Thyroid gland (tissue), 4 donors: ENCODE measurements around the gene GPC5. TPM values are rescaled to one million over a fixed set of nuclear protein-coding genes. Genes with fewer than 3 reads are reported as not detected.

Source experiments
- DNase-seq, 2 donors: peaks; one replicate each; pipeline ENCODE4 v3.0.0-alpha.2; 2019
- H3K27ac ChIP-seq, 3 donors: fragments of 200-600 bp; sonication (generic); 1 replicate in 2 of 3; 2 replicates in 1 of 3; pipeline ENCODE4 v1.5.1; 2016 to 2019; ENCODE audit warnings: mild to moderate bottlenecking in 1 of 3, moderate library complexity in 1 of 3
- H3K27me3 ChIP-seq: fragments of 200-600 bp; sonication (generic); one replicate; pipeline ENCODE4 v1.5.1; 2019
- H3K36me3 ChIP-seq, 2 donors: fragments of 200-600 bp; sonication (generic); one replicate each; pipeline ENCODE4 v1.5.1; 2016 to 2019
- H3K4me1 ChIP-seq, 2 donors: fragments of 200-600 bp; sonication (generic); one replicate each; pipeline ENCODE4 v1.5.1; 2017 to 2019
- H3K4me3 ChIP-seq, 3 donors: fragments of 200-600 bp; sonication (generic); replicated peaks in 1 of 3; 1 replicate in 2 of 3; 2 replicates in 1 of 3; pipeline ENCODE4 v1.5.1; 2016; ENCODE audit warnings: mild to moderate bottlenecking in 1 of 3
- H3K9me3 ChIP-seq: fragments of 200-600 bp; sonication (generic); one replicate; pipeline ENCODE4 v1.5.1; 2017
- POLR2A ChIP-seq, 2 donors: fragments of 450-650 bp; IDR thresholded peaks; one replicate each; pipeline ENCODE4 v1.6.1; 2017; ENCODE audit warnings: antibody characterized with exemption in 2 of 2, mild to moderate bottlenecking in 2 of 2, moderate library complexity in 1 of 2
- WGBS, 2 donors: methylation state at CpG; one replicate each; pipeline ENCODE4 v1.1.5; 2017; 5-methylcytosine and 5-hydroxymethylcytosine counted together
- intact Hi-C: fragments of 100-400 bp; cut with DNase I; formaldehyde crosslinking; loops from one replicate; pipeline ENCODE4 v1.15.1; 2023
- total RNA-seq, 4 donors: library from RNA; depleted of rRNA; stranded (reverse); fragments of >200 nt; gene quantifications; one replicate each; pipeline ENCODE4 v1.2.3, GENCODE V29; 2016
- TF ChIP-seq, protein P1 (sequence below), 6 experiments: fragments of 200-600 bp in 3 of 6; fragments of 450-650 bp in 3 of 6; sonication (generic) in 3 of 6; IDR thresholded peaks; one replicate each; pipeline ENCODE4 v1.5.1; 2016 to 2019; ENCODE audit warnings: antibody characterized with exemption in 6 of 6, mild to moderate bottlenecking in 2 of 6, inconsistent platforms in 1 of 6, moderate library complexity in 1 of 6

Gene GPC5
- total RNA-seq, 4 donors from 2014 or later = 0.67 to 2.3 (median 1.3) TPM

DNA sequence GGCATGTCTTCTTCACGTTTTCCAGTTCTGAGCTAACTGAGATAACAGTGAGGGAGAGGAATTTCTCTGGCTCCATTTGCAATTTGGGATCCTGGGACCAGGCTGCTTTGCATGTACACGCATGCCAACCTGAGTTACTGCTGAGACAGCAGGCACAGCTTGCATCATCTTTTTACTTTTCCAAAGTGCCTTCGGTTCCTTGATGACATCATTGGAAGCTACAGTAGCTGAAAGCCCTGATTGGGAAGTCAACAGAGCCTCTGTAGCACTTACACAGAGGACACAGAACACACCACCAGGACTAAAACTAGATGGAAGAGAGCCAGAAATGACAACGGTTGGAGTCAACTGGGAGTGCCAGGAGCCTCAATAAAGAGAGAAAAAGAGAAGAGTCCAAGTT, 1429.1 kb downstream of the GPC5 start:
- H3K36me3 ChIP-seq = no peaks in the 10 kb centered on the region
- intact Hi-C loops = no loop called here

DNA sequence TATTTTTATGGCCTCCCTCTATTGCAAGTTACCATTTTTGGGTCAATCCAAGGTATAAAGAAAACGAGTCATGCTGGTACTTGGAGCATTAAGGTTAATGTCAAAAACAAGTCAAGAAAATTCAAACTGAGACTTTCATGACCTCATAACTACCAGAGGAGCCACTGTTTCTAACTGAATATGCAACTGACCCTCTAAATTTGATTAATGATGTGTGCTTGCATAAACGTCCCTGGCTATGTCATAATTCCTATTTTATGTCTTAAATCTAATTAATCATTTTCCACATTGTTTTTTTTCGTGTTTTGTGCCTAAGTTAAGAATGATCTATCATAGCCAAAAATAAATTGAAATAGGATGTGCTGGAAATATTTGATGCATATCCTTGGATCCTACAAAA, 1431.5 kb downstream of the GPC5 start:
- intact Hi-C loops = no loop called here
- Histone ChIP-seq H3K4me1 (no peaks in the 10 kb centered on the region), H3K4me3 (no peak overlapping the region), H3K9me3 (no peaks in the 10 kb centered on the region), H3K36me3 (no peaks in the 10 kb centered on the region), H3K27me3 (no peaks in the 10 kb centered on the region), H3K27ac (no peak overlapping the region)
- TF ChIP-seq POLR2A (IDR thresholded peaks at IDR 0.05) = no peak
- TF ChIP-seq, protein P1, sequence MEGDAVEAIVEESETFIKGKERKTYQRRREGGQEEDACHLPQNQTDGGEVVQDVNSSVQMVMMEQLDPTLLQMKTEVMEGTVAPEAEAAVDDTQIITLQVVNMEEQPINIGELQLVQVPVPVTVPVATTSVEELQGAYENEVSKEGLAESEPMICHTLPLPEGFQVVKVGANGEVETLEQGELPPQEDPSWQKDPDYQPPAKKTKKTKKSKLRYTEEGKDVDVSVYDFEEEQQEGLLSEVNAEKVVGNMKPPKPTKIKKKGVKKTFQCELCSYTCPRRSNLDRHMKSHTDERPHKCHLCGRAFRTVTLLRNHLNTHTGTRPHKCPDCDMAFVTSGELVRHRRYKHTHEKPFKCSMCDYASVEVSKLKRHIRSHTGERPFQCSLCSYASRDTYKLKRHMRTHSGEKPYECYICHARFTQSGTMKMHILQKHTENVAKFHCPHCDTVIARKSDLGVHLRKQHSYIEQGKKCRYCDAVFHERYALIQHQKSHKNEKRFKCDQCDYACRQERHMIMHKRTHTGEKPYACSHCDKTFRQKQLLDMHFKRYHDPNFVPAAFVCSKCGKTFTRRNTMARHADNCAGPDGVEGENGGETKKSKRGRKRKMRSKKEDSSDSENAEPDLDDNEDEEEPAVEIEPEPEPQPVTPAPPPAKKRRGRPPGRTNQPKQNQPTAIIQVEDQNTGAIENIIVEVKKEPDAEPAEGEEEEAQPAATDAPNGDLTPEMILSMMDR (IDR thresholded peaks at IDR 0.05) = no peak
- no peak for DNase-seq
- WGBS, 2 donors = 54 to 61% methylated on average over 3 of the region's 3 CpGs

More for the DNA sequence above, 1429.1 kb downstream of the GPC5 start:
- Histone ChIP-seq H3K9me3 (no peaks in the 10 kb centered on the region), H3K4me3 (no peak overlapping the region), H3K27ac (no peak overlapping the region), H3K4me1 (no peaks in the 10 kb centered on the region), H3K27me3 (no peaks in the 10 kb centered on the region)
- 67 to 68% methylated on average over 4 of the region's 4 CpGs for WGBS, 2 donors
- DNase-seq = no peak
- TF ChIP-seq POLR2A (IDR thresholded peaks at IDR 0.05) = no peak
- TF ChIP-seq, protein P1 (IDR thresholded peaks at IDR 0.05) = no peak

DNA sequence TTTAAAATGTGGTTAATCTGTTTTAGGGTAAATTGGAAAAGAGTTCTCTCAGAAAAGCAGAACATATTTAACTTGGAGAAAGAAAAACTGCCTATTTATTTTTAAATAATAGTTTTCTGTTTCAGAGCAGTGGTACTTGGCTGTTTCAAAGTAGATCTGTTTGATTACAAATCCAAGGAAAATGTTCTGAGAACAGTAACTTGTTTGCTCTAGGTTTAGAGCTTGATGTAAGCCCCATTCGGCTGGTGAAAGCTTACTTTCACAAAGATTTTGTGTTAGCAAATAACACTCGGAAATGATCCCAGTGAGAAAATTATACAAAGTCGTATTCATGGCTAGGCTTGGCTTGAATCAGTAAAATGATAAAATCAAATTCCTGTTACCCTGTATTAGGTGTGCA, 1432.4 kb downstream of the GPC5 start:
- TF ChIP-seq, protein P1 (IDR thresholded peaks at IDR 0.05) = no peak
- no peak for TF ChIP-seq POLR2A (IDR thresholded peaks at IDR 0.05)
- Histone ChIP-seq H3K36me3 (no peaks in the 10 kb centered on the region), H3K27ac (no peak overlapping the region), H3K4me1 (no peaks in the 10 kb centered on the region), H3K9me3 (no peaks in the 10 kb centered on the region), H3K4me3 (no peak overlapping the region), H3K27me3 (no peaks in the 10 kb centered on the region)
- 53 to 54% methylated on average over 3 of the region's 3 CpGs for WGBS, 2 donors
- no peak for DNase-seq
- intact Hi-C loops = no loop called here

DNA sequence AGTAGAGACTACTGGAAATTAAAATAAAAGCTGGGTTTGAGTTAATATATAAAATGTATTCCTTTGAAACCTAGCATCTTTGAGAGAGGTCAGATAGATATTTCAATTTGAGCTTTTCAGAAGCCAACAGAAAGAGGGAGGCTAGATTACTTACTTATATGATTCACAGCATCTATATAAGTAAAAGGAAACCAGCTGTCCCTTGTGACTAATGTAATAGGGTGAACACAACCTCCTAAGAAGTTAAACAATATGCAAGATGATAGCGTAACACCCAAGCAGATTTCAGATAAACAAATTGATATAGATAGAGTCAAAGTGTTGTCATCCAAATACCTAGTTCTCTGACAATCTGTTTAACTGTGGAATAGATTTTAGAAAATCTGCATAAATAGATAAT, 1434.7 kb downstream of the GPC5 start:
- H3K4me1 ChIP-seq = no peaks in the 10 kb centered on the region
- intact Hi-C loops = no loop called here

DNA sequence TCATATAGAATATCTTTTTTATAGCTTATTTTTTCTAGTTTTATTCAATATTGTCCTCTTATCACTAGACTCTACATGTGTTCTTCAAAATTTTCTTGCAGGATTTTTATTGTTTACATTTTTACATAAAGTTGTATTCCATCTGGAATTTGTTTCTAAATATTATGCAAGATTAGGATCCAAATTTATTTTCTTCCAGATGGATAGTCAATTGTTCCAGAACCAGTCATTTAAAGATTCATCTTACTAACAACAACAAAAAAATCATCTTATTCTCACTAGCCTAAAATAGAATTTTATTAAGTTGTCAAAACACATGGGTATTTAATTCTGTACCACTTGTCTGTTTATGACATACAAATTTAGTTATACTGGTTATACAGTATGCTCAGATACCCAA, 1437.8 kb downstream of the GPC5 start:
- H3K36me3 ChIP-seq = no peaks in the 10 kb centered on the region
- H3K9me3 ChIP-seq = no peaks in the 10 kb centered on the region
- no peak overlapping the region for H3K4me3 ChIP-seq
- no peaks in the 10 kb centered on the region for H3K27me3 ChIP-seq
- intact Hi-C loops = no loop called here
- TF ChIP-seq POLR2A (IDR thresholded peaks at IDR 0.05) = no peak
- TF ChIP-seq, protein P1 (IDR thresholded peaks at IDR 0.05) = no peak
- no peak for DNase-seq
- no peaks in the 10 kb centered on the region for H3K4me1 ChIP-seq
- no peak overlapping the region for H3K27ac ChIP-seq

More for the DNA sequence above, 1434.7 kb downstream of the GPC5 start:
- H3K27me3 ChIP-seq = no peaks in the 10 kb centered on the region
- no peak for DNase-seq
- no peak overlapping the region for H3K4me3 ChIP-seq
- 95 to 96% methylated on average over 1 of the region's 1 CpG for WGBS, 2 donors
- no peak overlapping the region for H3K27ac ChIP-seq
- TF ChIP-seq, protein P1 (IDR thresholded peaks at IDR 0.05) = no peak
- no peak for TF ChIP-seq POLR2A (IDR thresholded peaks at IDR 0.05)
- H3K9me3 ChIP-seq = no peaks in the 10 kb centered on the region
- no peaks in the 10 kb centered on the region for H3K36me3 ChIP-seq
